ENCODE results near the gene SAP30L. TPM values are rescaled to one million over a fixed set of nuclear protein-coding genes. Genes with fewer than 3 reads are reported as not detected.

The SAP30L gene
- total RNA-seq, 2 donors from 2014 or later = 27.7 to 40.3 TPM

GRCh38 chr5:154474396-154475334, 28.9 kb downstream of the SAP30L start:
- no peak overlapping the region for H3K27ac Mint-ChIP-seq
- Histone ChIP-seq H3K27me3 (ENCODE audit: control insufficient read depth, insufficient read depth, low read length, poor library complexity, severe bottlenecking) (peaks cover 100% of the 10 kb centered on the region), H3K9ac (ENCODE audit: extremely low read depth, low read length, poor library complexity, severe bottlenecking) (no peak overlapping the region), H3K36me3 (ENCODE audit: control insufficient read depth, insufficient read depth, low read length) (no peaks in the 10 kb centered on the region), H3K27ac (ENCODE audit: low read depth, low read length) (no peak overlapping the region), H3K4me1 (ENCODE audit: control insufficient read depth, insufficient read depth, low read length) (peaks cover under 1% of the 10 kb centered on the region), H3K9me3 (ENCODE audit: control insufficient read depth, low read length) (no peaks in the 10 kb centered on the region), H3K4me3 (ENCODE audit: low read length) (no peak overlapping the region)
- no peak for DNase-seq
- H3K9me3 Mint-ChIP-seq = no peaks in the 10 kb centered on the region
- peak overlapping the region; percentile 40 for H3K4me3 Mint-ChIP-seq
- 4 to 5% methylated on average over 7 to 17 of the region's 17 CpGs for WGBS, 2 experiments (ENCODE audit: insufficient coverage in 1 of 2, insufficient read length in 1 of 2)
- peaks cover 99% of the 10 kb centered on the region for H3K27me3 Mint-ChIP-seq (ENCODE audit: insufficient read depth)
- H3K4me1 Mint-ChIP-seq = peaks cover 44% of the 10 kb centered on the region
- H3K36me3 Mint-ChIP-seq (ENCODE audit: low read depth) = no peaks in the 10 kb centered on the region
- no peak for TF ChIP-seq CTCF (conservative IDR thresholded peaks at IDR 0.05)

GRCh38 chr5:154475591-154476353, 30.0 kb downstream of the SAP30L start:
- no peaks in the 10 kb centered on the region for H3K9me3 Mint-ChIP-seq
- H3K27ac Mint-ChIP-seq = no peak overlapping the region
- H3K27me3 ChIP-seq (ENCODE audit: control insufficient read depth, insufficient read depth, low read length, poor library complexity, severe bottlenecking) = peaks cover 100% of the 10 kb centered on the region
- H3K9me3 ChIP-seq (ENCODE audit: control insufficient read depth, low read length) = no peaks in the 10 kb centered on the region
- no peak for TF ChIP-seq CTCF (conservative IDR thresholded peaks at IDR 0.05)
- DNase-seq = peak; percentile 84
- H3K4me1 Mint-ChIP-seq = peaks cover 49% of the 10 kb centered on the region
- no peaks in the 10 kb centered on the region for H3K36me3 Mint-ChIP-seq (ENCODE audit: low read depth)
- WGBS, 2 experiments (ENCODE audit: insufficient coverage in 1 of 2, insufficient read length in 1 of 2) = 1 to 5% methylated on average over 24 to 46 of the region's 46 CpGs
- H3K4me3 ChIP-seq (ENCODE audit: low read length) = peak overlapping the region; percentile 76
- H3K36me3 ChIP-seq (ENCODE audit: control insufficient read depth, insufficient read depth, low read length) = no peaks in the 10 kb centered on the region
- peaks cover 100% of the 10 kb centered on the region for H3K27me3 Mint-ChIP-seq (ENCODE audit: insufficient read depth)
- H3K4me3 Mint-ChIP-seq = peak overlapping the region; percentile 40
- no peak overlapping the region for H3K27ac ChIP-seq (ENCODE audit: low read depth, low read length)
- H3K4me1 ChIP-seq (ENCODE audit: control insufficient read depth, insufficient read depth, low read length) = peaks cover 4% of the 10 kb centered on the region
- H3K9ac ChIP-seq (ENCODE audit: extremely low read depth, low read length, poor library complexity, severe bottlenecking) = no peak overlapping the region

- peak; percentile 76 for DNase-seq
- no peaks in the 10 kb centered on the region for H3K9me3 ChIP-seq (ENCODE audit: control insufficient read depth, low read length)
- H3K27ac Mint-ChIP-seq = no peak overlapping the region
- no peaks in the 10 kb centered on the region for H3K36me3 Mint-ChIP-seq (ENCODE audit: low read depth)
- peaks cover 100% of the 10 kb centered on the region for H3K27me3 ChIP-seq (ENCODE audit: control insufficient read depth, insufficient read depth, low read length, poor library complexity, severe bottlenecking)
- no peak for TF ChIP-seq CTCF (conservative IDR thresholded peaks at IDR 0.05)
- H3K4me1 Mint-ChIP-seq = peaks cover 49% of the 10 kb centered on the region
- peak overlapping the region; percentile 40 for H3K4me3 Mint-ChIP-seq
- no peaks in the 10 kb centered on the region for H3K36me3 ChIP-seq (ENCODE audit: control insufficient read depth, insufficient read depth, low read length)
- H3K9ac ChIP-seq (ENCODE audit: extremely low read depth, low read length, poor library complexity, severe bottlenecking) = no peak overlapping the region
- H3K9me3 Mint-ChIP-seq = no peaks in the 10 kb centered on the region
- peaks cover 4% of the 10 kb centered on the region for H3K4me1 ChIP-seq (ENCODE audit: control insufficient read depth, insufficient read depth, low read length)
- WGBS, 2 experiments (ENCODE audit: insufficient coverage in 1 of 2, insufficient read length in 1 of 2) = 2 to 5% methylated on average over 16 to 38 of the region's 38 CpGs
- H3K27me3 Mint-ChIP-seq (ENCODE audit: insufficient read depth) = peaks cover 100% of the 10 kb centered on the region
- H3K27ac ChIP-seq (ENCODE audit: low read depth, low read length) = no peak overlapping the region
- peak overlapping the region; percentile 76 for H3K4me3 ChIP-seq (ENCODE audit: low read length)
These were observed 30.8 kb downstream of the SAP30L start for GRCh38 chr5:154476354-154477205.
